Fibroblast of the aortic adventitia (primary cell): ENCODE results near the gene RHBDL1. TPM values are rescaled to one million over a fixed set of nuclear protein-coding genes. Genes with fewer than 3 reads are reported as not detected.

Experiments
- DNase-seq: peaks from one replicate; pipeline ENCODE4 v3.0.0-alpha.2; 2010; ENCODE audit warnings: low read depth
- H3K4me3 ChIP-seq: 2 replicates; pipeline ENCODE4 v1.5.1; 2011; ENCODE audit warnings: low read depth, mild to moderate bottlenecking, control low read depth, low read length, moderate library complexity
- CTCF ChIP-seq: IDR thresholded peaks from 2 replicates; pipeline ENCODE4 v1.5.1; 2011; ENCODE audit warnings: mild to moderate bottlenecking, low read length, control low read depth, inconsistent platforms; ENCODE audit not compliant: insufficient read depth
- total RNA-seq: library from RNA; depleted of rRNA; stranded (reverse); fragments of >200 nt; gene quantifications from 2 replicates; pipeline ENCODE4 v1.2.3, GENCODE V29; 2012; ENCODE audit warnings: low replicate concordance

The RHBDL1 gene
- total RNA-seq, 1 donor: 3.2 TPM

GRCh38 chr16:695355-696089 is 20.1 kb downstream of the RHBDL1 start:
- H3K4me3 ChIP-seq: no peak overlapping the region
- DNase-seq: no peak
- no peak for TF ChIP-seq CTCF

GRCh38 chr16:698911-699671 is 23.6 kb downstream of the RHBDL1 start:
- DNase-seq: no peak
- H3K4me3 ChIP-seq: no peak overlapping the region
- TF ChIP-seq CTCF: no peak

- TF ChIP-seq CTCF: no peak
- DNase-seq: no peak
- no peak overlapping the region for H3K4me3 ChIP-seq
These were observed 25.5 kb downstream of the RHBDL1 start for GRCh38 chr16:700684-701584.

- H3K4me3 ChIP-seq: no peak overlapping the region
- no peak for TF ChIP-seq CTCF
- DNase-seq: no peak
These were observed 26.9 kb downstream of the RHBDL1 start for GRCh38 chr16:702341-702740.

GRCh38 chr16:703406-703805 is 27.9 kb downstream of the RHBDL1 start:
- DNase-seq: no peak
- no peak for TF ChIP-seq CTCF

GRCh38 chr16:704047-704446 is 28.6 kb downstream of the RHBDL1 start:
- TF ChIP-seq CTCF: no peak
- no peak overlapping the region for H3K4me3 ChIP-seq
- DNase-seq: no peak

More at GRCh38 chr16:703406-703805, 27.9 kb downstream of the RHBDL1 start:
- no peak overlapping the region for H3K4me3 ChIP-seq
